Vagina (tissue), 2 donors: Measurements from ENCODE around the gene REEP1.

Experiments used
- POLR2A ChIP-seq, 2 donors: fragments of 450-650 bp; IDR thresholded peaks; one replicate each; pipeline ENCODE4 v1.6.1; 2017; ENCODE audit warnings: antibody characterized with exemption in 2 of 2, mild to moderate bottlenecking in 2 of 2, moderate library complexity in 2 of 2
- POLR2AphosphoS5 ChIP-seq, 2 donors: sonication (generic); formaldehyde crosslinking; IDR thresholded peaks; one replicate each; pipeline ENCODE4 v1.9.0; 2017; ENCODE audit warnings: antibody characterized with exemption in 2 of 2, mild to moderate bottlenecking in 2 of 2, low read depth in 1 of 2; ENCODE audit not compliant: insufficient read depth in 1 of 2
- TF ChIP-seq, protein P1 (sequence below), 3 experiments: fragments of 450-650 bp in 2 of 3; fragments of 200-600 bp in 1 of 3; sonication (generic) in 1 of 3; IDR thresholded peaks; one replicate each; pipeline ENCODE4 v1.5.1; 2017 to 2019; ENCODE audit warnings: antibody characterized with exemption in 3 of 3, mild to moderate bottlenecking in 2 of 3, moderate library complexity in 2 of 3

GRCh38 chr2:86226636-86227520 is 110.5 kb downstream of the REEP1 start:
- TF ChIP-seq, protein P1, sequence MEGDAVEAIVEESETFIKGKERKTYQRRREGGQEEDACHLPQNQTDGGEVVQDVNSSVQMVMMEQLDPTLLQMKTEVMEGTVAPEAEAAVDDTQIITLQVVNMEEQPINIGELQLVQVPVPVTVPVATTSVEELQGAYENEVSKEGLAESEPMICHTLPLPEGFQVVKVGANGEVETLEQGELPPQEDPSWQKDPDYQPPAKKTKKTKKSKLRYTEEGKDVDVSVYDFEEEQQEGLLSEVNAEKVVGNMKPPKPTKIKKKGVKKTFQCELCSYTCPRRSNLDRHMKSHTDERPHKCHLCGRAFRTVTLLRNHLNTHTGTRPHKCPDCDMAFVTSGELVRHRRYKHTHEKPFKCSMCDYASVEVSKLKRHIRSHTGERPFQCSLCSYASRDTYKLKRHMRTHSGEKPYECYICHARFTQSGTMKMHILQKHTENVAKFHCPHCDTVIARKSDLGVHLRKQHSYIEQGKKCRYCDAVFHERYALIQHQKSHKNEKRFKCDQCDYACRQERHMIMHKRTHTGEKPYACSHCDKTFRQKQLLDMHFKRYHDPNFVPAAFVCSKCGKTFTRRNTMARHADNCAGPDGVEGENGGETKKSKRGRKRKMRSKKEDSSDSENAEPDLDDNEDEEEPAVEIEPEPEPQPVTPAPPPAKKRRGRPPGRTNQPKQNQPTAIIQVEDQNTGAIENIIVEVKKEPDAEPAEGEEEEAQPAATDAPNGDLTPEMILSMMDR (IDR thresholded peaks at IDR 0.05): no peak
- TF ChIP-seq POLR2A (IDR thresholded peaks at IDR 0.05) (no peak), POLR2AphosphoS5 (IDR thresholded peaks at IDR 0.05; ENCODE audit: insufficient read depth in 1 of 2, low read depth in 1 of 2) (no peak)
